Measurements from ENCODE around the gene VPS26B.

DNA sequence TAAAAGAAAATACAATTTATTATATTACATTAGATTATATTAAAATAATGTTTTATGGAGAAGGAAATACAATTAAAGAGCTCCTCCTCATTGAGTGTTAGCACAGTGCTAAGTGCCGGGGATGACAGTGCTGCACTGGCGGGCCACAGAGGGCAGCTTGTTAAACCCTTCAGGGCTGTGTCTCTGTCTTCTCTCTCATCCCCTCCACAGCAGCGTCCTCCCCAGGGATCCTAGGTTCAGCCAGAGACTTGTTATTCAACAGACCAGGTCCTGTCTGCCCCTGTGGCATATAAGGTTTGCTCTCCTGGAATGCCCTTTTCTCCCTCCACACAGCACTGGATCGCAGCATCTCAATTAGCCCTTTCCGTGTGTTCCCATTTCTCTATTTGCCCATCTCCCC, 14.5 kb downstream of the VPS26B start:
- TF ChIP-seq, protein P1, sequence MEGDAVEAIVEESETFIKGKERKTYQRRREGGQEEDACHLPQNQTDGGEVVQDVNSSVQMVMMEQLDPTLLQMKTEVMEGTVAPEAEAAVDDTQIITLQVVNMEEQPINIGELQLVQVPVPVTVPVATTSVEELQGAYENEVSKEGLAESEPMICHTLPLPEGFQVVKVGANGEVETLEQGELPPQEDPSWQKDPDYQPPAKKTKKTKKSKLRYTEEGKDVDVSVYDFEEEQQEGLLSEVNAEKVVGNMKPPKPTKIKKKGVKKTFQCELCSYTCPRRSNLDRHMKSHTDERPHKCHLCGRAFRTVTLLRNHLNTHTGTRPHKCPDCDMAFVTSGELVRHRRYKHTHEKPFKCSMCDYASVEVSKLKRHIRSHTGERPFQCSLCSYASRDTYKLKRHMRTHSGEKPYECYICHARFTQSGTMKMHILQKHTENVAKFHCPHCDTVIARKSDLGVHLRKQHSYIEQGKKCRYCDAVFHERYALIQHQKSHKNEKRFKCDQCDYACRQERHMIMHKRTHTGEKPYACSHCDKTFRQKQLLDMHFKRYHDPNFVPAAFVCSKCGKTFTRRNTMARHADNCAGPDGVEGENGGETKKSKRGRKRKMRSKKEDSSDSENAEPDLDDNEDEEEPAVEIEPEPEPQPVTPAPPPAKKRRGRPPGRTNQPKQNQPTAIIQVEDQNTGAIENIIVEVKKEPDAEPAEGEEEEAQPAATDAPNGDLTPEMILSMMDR (IDR thresholded peaks at IDR 0.05): no peak
- no peak for TF ChIP-seq POLR2A (IDR thresholded peaks at IDR 0.05)

Measured in sigmoid colon (tissue), 3 donors.